ENCODE data around the gene AMOT. TPM values are rescaled to one million over a fixed set of nuclear protein-coding genes. Genes with fewer than 3 reads are reported as not detected.

The AMOT gene
- total RNA-seq, 1 donor, result 5.1 TPM

DNA sequence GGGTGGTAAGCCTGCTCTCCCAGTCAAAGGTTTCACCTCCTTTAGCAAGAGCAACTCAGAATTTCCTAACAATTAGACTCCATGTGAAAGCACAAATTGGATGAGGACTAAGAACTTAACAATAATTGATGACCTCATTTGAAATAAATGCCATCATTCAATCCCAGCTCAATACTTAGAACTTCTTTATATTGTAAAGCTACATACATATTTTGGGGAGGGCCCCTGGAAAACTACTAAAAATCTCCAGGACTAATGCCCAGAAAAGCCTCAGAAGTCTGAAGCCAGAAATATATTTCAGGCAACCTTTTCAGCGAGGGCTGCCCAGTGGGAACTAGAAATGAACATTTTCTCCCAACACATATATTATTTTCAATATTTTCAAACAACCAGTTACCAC is 38.1 kb downstream of the AMOT start:
- Histone ChIP-seq H3K9me3 (ENCODE audit: low read depth, low read length) (no peaks in the 10 kb centered on the region), H4K20me1 (ENCODE audit: insufficient read depth, low read length) (no peaks in the 10 kb centered on the region), H3K4me2 (ENCODE audit: insufficient read depth, low read length) (no peak overlapping the region), H3K36me3 (ENCODE audit: insufficient read depth, low read length) (no peaks in the 10 kb centered on the region), H3K27ac (ENCODE audit: low read depth, low read length) (no peak overlapping the region), H2AFZ (ENCODE audit: low read length) (no peak overlapping the region), H3K4me1 (ENCODE audit: insufficient read depth, low read length) (no peaks in the 10 kb centered on the region), H3K27me3 (ENCODE audit: insufficient read depth, low read length) (peaks cover 31% of the 10 kb centered on the region), H3K79me2 (ENCODE audit: insufficient read depth, low read length) (no peaks in the 10 kb centered on the region), H3K4me3 (ENCODE audit: insufficient read depth, low read length) (no peak overlapping the region)
- TF ChIP-seq, protein P1, sequence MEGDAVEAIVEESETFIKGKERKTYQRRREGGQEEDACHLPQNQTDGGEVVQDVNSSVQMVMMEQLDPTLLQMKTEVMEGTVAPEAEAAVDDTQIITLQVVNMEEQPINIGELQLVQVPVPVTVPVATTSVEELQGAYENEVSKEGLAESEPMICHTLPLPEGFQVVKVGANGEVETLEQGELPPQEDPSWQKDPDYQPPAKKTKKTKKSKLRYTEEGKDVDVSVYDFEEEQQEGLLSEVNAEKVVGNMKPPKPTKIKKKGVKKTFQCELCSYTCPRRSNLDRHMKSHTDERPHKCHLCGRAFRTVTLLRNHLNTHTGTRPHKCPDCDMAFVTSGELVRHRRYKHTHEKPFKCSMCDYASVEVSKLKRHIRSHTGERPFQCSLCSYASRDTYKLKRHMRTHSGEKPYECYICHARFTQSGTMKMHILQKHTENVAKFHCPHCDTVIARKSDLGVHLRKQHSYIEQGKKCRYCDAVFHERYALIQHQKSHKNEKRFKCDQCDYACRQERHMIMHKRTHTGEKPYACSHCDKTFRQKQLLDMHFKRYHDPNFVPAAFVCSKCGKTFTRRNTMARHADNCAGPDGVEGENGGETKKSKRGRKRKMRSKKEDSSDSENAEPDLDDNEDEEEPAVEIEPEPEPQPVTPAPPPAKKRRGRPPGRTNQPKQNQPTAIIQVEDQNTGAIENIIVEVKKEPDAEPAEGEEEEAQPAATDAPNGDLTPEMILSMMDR (IDR thresholded peaks at IDR 0.05; ENCODE audit: extremely low read depth, low read depth, low read length), result no peak
- DNase-seq (ENCODE audit: insufficient read length, low spot score, missing footprints), result no peak

DNA sequence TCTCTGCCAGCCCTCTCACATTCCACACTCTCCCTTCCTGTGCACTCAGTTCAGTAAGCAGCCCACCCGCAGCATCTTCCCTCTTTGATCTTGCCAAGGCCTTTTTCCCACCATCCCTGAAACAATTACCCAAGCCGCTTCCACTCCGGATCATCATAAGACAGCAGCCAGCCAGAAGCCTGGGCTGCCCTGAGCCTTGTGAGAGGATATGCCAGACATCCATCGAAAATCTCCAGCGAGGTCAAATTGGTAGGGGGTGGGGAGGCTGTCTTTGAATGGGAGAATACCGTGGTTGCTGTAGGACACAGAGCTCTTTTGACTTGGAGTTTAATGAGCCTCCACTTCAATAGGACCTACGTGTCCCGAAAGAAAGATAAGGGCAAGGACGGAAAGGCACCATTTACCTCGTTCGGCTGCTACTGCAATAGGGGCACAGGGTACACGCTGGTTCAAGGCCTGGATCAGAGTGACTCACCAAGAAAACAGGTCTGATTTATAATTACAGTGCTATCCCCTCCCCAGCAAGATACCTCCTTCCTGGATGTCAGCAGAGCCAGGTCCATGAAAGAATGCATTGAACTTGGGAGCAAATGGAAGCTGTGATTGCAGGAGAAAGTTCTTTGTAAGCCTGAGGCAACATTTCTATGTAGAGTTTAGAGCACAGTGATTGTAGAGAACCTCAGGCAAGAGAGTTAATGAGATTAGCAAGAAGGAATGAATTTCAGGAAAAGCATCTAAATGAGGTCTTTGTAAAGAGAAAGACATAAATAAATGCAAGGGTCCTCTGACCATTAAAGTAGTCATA is 39.5 kb downstream of the AMOT start:
- Histone ChIP-seq H3K4me2 (ENCODE audit: insufficient read depth, low read length) (no peak overlapping the region), H3K27me3 (ENCODE audit: insufficient read depth, low read length) (peaks cover 29% of the 10 kb centered on the region), H3K9me3 (ENCODE audit: low read depth, low read length) (no peaks in the 10 kb centered on the region), H2AFZ (ENCODE audit: low read length) (no peak overlapping the region), H3K4me3 (ENCODE audit: insufficient read depth, low read length) (no peak overlapping the region), H4K20me1 (ENCODE audit: insufficient read depth, low read length) (no peaks in the 10 kb centered on the region), H3K27ac (ENCODE audit: low read depth, low read length) (no peak overlapping the region), H3K4me1 (ENCODE audit: insufficient read depth, low read length) (no peaks in the 10 kb centered on the region), H3K79me2 (ENCODE audit: insufficient read depth, low read length) (no peaks in the 10 kb centered on the region), H3K36me3 (ENCODE audit: insufficient read depth, low read length) (no peaks in the 10 kb centered on the region)
- DNase-seq (ENCODE audit: insufficient read length, low spot score, missing footprints), result peak; percentile 11
- TF ChIP-seq, protein P1 (IDR thresholded peaks at IDR 0.05; ENCODE audit: extremely low read depth, low read depth, low read length), result no peak

DNA sequence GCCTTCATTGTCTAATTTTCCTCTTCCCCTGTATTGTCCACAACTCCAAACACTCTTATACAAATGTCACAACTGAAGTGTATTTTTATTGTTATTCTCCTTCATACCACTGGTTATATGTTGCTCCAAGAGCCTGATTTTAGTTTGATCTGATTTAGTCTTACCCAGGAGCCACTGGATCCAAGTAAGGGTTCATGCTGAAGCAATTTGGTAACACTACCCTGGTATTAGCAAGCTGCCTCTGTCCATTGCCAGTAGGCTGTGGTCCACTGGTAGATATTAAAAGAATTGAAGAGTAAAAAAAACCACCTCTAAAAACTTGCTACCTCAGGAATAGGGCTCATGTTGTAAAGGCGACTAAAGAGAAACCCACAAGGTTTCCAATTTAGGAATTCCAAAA is 41.2 kb downstream of the AMOT start:
- Histone ChIP-seq H3K36me3 (ENCODE audit: insufficient read depth, low read length) (no peaks in the 10 kb centered on the region), H4K20me1 (ENCODE audit: insufficient read depth, low read length) (no peaks in the 10 kb centered on the region), H3K4me3 (ENCODE audit: insufficient read depth, low read length) (no peak overlapping the region), H3K27me3 (ENCODE audit: insufficient read depth, low read length) (peaks cover 23% of the 10 kb centered on the region), H3K9me3 (ENCODE audit: low read depth, low read length) (no peaks in the 10 kb centered on the region), H3K79me2 (ENCODE audit: insufficient read depth, low read length) (no peaks in the 10 kb centered on the region), H3K4me2 (ENCODE audit: insufficient read depth, low read length) (no peak overlapping the region), H3K27ac (ENCODE audit: low read depth, low read length) (no peak overlapping the region), H2AFZ (ENCODE audit: low read length) (no peak overlapping the region), H3K4me1 (ENCODE audit: insufficient read depth, low read length) (no peaks in the 10 kb centered on the region)
- TF ChIP-seq, protein P1 (IDR thresholded peaks at IDR 0.05; ENCODE audit: extremely low read depth, low read depth, low read length), result no peak
- DNase-seq (ENCODE audit: insufficient read length, low spot score, missing footprints), result no peak

DNA sequence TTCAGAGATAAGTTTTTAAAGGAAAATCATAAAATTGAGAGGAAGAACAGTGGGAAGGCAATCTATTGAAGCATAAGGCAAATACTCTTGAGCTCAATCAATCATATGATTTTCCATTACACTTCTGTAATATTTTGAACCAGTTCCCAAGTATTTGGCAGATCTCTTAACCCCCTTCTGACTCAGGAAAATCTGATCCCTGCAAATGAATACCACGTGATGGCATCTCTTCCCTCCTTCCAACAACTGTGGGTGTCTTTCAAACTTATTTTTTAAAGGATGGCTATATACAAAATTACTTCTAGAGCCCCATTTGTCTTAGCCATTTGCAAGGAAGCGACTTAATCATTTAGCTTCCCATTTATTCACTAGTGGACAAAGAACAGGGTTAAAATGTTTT is 41.9 kb downstream of the AMOT start:
- Histone ChIP-seq H3K4me2 (ENCODE audit: insufficient read depth, low read length) (no peak overlapping the region), H3K27ac (ENCODE audit: low read depth, low read length) (no peak overlapping the region), H4K20me1 (ENCODE audit: insufficient read depth, low read length) (no peaks in the 10 kb centered on the region), H3K79me2 (ENCODE audit: insufficient read depth, low read length) (no peaks in the 10 kb centered on the region), H3K27me3 (ENCODE audit: insufficient read depth, low read length) (peaks cover 18% of the 10 kb centered on the region), H3K4me1 (ENCODE audit: insufficient read depth, low read length) (no peaks in the 10 kb centered on the region), H3K36me3 (ENCODE audit: insufficient read depth, low read length) (no peaks in the 10 kb centered on the region), H3K9me3 (ENCODE audit: low read depth, low read length) (no peaks in the 10 kb centered on the region), H2AFZ (ENCODE audit: low read length) (no peak overlapping the region), H3K4me3 (ENCODE audit: insufficient read depth, low read length) (no peak overlapping the region)
- TF ChIP-seq, protein P1 (IDR thresholded peaks at IDR 0.05; ENCODE audit: extremely low read depth, low read depth, low read length), result no peak
- no peak for DNase-seq (ENCODE audit: insufficient read length, low spot score, missing footprints)

All from osteoblast (primary cell).